T-helper 1 cell treated with Interleukin-12 subunit alpha and Interleukin-12 subunit beta and Interleukin-4 antibody, amounts not matched to agents 30 μg/mL and 1 μg/mL, for 36 hours (primary cell): ENCODE results near the gene CHMP4A.

Experiments
- H3K27ac Mint-ChIP-seq: one replicate; pipeline ENCODE4 v1.8.0; 2021; ENCODE audit warnings: mild to moderate bottlenecking, mixed read lengths
- H3K27me3 Mint-ChIP-seq: one replicate; pipeline ENCODE4 v1.8.0; 2021; ENCODE audit warnings: low read depth, mixed read lengths
- H3K36me3 Mint-ChIP-seq: one replicate; pipeline ENCODE4 v1.8.0; 2021; ENCODE audit warnings: low read depth, mixed read lengths
- H3K4me1 Mint-ChIP-seq: one replicate; pipeline ENCODE4 v1.8.0; 2021; ENCODE audit warnings: low read depth, mixed read lengths
- H3K4me3 Mint-ChIP-seq: one replicate; pipeline ENCODE4 v1.8.0; 2021; ENCODE audit warnings: mild to moderate bottlenecking, moderate library complexity, mixed read lengths
- H3K9me3 Mint-ChIP-seq: one replicate; pipeline ENCODE4 v1.8.0; 2021; ENCODE audit warnings: mixed read lengths

CHMP4A gene, protein sequence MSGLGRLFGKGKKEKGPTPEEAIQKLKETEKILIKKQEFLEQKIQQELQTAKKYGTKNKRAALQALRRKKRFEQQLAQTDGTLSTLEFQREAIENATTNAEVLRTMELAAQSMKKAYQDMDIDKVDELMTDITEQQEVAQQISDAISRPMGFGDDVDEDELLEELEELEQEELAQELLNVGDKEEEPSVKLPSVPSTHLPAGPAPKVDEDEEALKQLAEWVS

DNA sequence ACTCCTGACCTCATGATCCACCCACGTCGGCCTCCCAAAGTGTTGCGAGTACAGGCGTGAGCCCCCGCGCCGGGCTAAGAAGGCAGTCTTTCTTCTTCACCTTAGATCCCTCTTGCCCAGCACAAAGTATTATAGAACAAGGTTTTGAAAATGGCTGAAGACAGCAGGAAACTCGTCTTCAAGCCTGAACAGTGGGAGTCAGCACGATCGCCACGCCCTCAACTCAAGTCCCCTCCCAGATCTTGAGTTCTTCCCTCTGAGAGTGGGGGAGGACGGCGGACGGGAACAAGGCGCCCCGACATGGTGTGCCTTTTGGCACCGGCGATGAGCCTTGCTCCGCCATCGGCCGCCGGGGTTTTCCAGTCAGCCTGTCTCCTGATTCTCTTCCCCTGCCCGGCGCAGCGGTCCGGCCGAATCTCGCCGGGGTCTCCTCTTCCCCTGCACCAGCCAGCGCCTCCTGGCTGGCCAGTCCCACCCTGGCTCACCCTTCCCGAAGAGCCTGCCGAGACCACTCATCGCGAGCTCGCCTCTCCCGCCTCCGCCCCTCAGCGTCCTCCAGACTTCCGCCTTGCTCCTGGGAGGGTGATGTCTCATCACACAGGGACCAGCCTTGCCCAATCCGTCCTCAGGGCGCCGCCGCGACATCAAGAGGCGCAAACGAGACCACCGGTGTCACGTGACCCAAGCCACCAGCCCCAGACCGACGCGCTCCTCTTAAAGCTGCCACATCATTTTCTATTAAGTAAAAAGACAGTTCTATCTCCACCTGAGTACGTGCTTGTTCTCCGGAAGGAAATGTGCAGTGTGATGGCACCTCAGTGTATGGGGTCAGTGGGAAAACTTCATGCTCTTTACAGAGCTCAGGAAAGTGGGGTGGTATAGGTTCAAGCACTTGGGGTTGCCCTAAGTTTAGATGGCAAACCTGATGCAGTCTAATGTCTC, at the start of gene CHMP4A:
CHMP4A (minus strand) TSS at position 565 of the 942 bp plus-strand sequence; CDS start at position 516, 49 bp downstream.
- peaks cover 42% of the 10 kb centered on the region for H3K4me1 Mint-ChIP-seq
- peak within 1 kb of the TSS; percentile 96 for H3K4me3 Mint-ChIP-seq
- no peaks in the 10 kb centered on the region for H3K27me3 Mint-ChIP-seq
- no peaks in the 10 kb centered on the region for H3K9me3 Mint-ChIP-seq
- peaks cover 37% of the 10 kb centered on the region for H3K36me3 Mint-ChIP-seq
- peak within 1 kb of the TSS; percentile 99 for H3K27ac Mint-ChIP-seq

DNA sequence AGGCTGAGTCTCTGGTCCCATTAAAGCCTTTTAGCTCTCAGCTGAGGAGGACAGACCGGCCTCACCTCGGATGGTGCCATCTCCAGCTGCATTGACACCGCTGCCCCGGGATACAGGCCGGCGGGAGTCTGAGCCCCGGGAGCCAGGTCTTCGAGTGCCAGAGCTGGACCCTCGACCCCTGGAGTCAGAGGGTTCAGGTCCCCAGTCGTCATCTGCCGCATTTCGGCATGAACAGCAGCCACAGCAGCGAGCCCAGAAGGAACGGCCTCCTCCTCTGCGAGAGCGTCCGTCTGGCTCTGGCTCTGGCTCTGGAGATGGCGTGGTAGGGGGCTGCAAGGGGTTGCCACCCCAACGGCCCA, 48.7 kb upstream of the CHMP4A start:
- Mint-ChIP-seq H3K27ac (no peak overlapping the region), H3K27me3 (no peaks in the 10 kb centered on the region), H3K4me3 (no peak overlapping the region), H3K36me3 (peaks cover 13% of the 10 kb centered on the region), H3K9me3 (no peaks in the 10 kb centered on the region), H3K4me1 (no peaks in the 10 kb centered on the region)

DNA sequence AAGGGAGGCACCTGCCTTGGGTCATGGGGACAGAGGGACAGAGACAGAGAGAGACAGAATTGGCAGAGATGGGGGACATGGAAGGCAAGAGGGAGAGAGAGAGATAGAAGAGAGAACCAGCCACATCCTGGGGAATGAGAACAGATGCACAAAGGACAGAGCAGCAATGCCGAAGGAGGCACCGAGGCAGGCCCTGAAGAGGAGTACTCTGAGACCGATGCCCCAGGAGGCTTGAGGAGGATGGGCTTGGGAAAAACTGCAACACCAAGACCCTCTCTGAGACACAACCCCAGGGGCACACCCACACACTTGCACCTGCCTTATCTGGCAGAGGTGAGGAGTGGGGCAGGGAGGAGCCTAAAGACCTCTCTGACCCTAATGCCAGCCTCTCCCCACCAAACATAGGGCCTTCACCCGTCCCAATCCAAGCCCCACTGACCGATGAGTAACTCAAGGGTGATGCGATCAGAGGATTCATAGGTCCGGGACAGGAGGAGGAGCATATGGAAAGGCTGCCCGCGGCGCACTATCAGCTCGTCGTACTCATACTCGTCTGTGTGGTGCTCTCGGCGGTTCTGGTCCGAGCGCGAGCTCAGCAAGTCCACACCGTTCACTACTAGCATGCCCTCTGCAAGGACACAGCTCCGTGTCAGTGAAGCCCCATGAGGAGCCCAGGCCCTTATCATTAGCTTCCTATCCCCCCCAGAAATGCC, 48.1 kb upstream of the CHMP4A start:
- H3K27me3 Mint-ChIP-seq: no peaks in the 10 kb centered on the region
- H3K27ac Mint-ChIP-seq: no peak overlapping the region
- no peak overlapping the region for H3K4me3 Mint-ChIP-seq
- H3K9me3 Mint-ChIP-seq: no peaks in the 10 kb centered on the region
- no peaks in the 10 kb centered on the region for H3K4me1 Mint-ChIP-seq
- H3K36me3 Mint-ChIP-seq: peaks cover 7% of the 10 kb centered on the region

DNA sequence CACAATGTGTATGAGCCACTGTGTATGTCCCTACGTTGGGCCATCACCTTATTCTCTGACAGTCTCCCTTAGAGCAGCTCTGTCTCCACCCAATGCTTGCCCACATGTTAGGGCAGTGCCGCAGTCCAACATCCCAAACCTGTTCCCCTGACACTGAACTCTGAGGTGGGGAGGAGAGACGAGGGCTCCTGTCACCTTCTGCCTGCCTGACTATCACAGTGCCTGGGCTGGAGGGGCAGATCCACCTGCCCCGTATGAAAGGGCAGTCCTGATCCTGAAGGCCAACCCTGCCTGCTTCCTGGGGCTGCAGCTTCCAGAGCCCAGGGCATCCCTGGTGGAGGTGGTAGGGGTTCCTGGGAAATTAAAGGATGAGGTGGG, 47.5 kb upstream of the CHMP4A start:
- H3K4me1 Mint-ChIP-seq: no peaks in the 10 kb centered on the region
- H3K36me3 Mint-ChIP-seq: peaks cover 3% of the 10 kb centered on the region
- H3K27ac Mint-ChIP-seq: no peak overlapping the region
- H3K27me3 Mint-ChIP-seq: no peaks in the 10 kb centered on the region
- H3K4me3 Mint-ChIP-seq: no peak overlapping the region
- H3K9me3 Mint-ChIP-seq: no peaks in the 10 kb centered on the region

GRCh38 chr14:24260026-24260779, 46.9 kb upstream of the CHMP4A start:
- H3K4me3 Mint-ChIP-seq: no peak overlapping the region
- H3K4me1 Mint-ChIP-seq: no peaks in the 10 kb centered on the region
- H3K36me3 Mint-ChIP-seq: peaks cover 5% of the 10 kb centered on the region
- no peaks in the 10 kb centered on the region for H3K27me3 Mint-ChIP-seq
- H3K9me3 Mint-ChIP-seq: no peaks in the 10 kb centered on the region
- H3K27ac Mint-ChIP-seq: no peak overlapping the region

GRCh38 chr14:24259282-24260025, 46.2 kb upstream of the CHMP4A start:
- Mint-ChIP-seq H3K27me3 (no peaks in the 10 kb centered on the region), H3K27ac (no peak overlapping the region), H3K4me1 (no peaks in the 10 kb centered on the region), H3K9me3 (no peaks in the 10 kb centered on the region), H3K4me3 (no peak overlapping the region), H3K36me3 (peaks cover 4% of the 10 kb centered on the region)

DNA sequence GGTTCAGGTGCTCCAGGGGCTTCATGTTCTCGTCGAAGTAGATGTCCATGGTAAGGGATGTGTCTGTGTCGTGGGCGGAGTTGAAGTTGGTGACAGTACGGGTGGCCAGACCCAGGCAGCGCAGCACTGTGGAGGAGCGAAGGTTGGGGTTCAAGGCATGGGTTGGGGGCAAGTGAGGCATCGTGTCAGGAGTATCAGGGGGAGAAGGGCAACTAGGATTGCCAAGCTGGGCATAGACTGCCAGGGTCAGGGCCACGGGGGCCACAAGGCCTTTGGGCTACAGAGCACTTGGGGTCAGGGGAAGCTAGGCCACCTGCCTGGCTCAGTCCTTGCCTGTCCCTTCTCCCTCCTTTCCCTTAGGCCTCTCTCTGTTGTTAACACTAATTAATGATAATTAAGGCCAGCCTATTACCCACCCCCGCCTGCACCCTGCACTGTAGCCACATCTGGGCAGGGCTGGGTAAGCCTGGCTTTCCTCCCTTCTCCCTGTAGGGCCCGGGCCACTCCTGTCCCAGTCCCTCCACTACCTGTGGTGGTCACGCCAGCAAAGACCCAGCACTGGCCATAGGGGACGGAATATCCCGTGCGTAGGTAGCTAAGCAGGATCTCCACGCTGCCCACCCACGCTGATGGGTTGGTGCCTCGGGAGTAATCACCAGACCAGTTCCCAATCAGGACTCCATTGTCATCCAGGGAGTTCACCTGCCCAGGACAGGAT, 45.4 kb upstream of the CHMP4A start:
- Mint-ChIP-seq H3K27ac (no peak overlapping the region), H3K4me3 (no peak overlapping the region), H3K36me3 (peaks cover 7% of the 10 kb centered on the region), H3K4me1 (no peaks in the 10 kb centered on the region), H3K9me3 (no peaks in the 10 kb centered on the region), H3K27me3 (no peaks in the 10 kb centered on the region)

- no peak overlapping the region for H3K4me3 Mint-ChIP-seq
- H3K27me3 Mint-ChIP-seq: no peaks in the 10 kb centered on the region
- no peaks in the 10 kb centered on the region for H3K4me1 Mint-ChIP-seq
- no peak overlapping the region for H3K27ac Mint-ChIP-seq
- no peaks in the 10 kb centered on the region for H3K9me3 Mint-ChIP-seq
- H3K36me3 Mint-ChIP-seq: peaks cover 8% of the 10 kb centered on the region
Observed at GRCh38 chr14:24258119-24258518, 44.8 kb upstream of the CHMP4A start.

- H3K27ac Mint-ChIP-seq: peak overlapping the region; percentile 31
- H3K27me3 Mint-ChIP-seq: no peaks in the 10 kb centered on the region
- peaks cover 8% of the 10 kb centered on the region for H3K36me3 Mint-ChIP-seq
- H3K4me3 Mint-ChIP-seq: no peak overlapping the region
- no peaks in the 10 kb centered on the region for H3K4me1 Mint-ChIP-seq
- H3K9me3 Mint-ChIP-seq: no peaks in the 10 kb centered on the region
Observed at GRCh38 chr14:24256960-24257359, 43.7 kb upstream of the CHMP4A start.

GRCh38 chr14:24255931-24256711, 42.8 kb upstream of the CHMP4A start:
- Mint-ChIP-seq H3K9me3 (no peaks in the 10 kb centered on the region), H3K4me3 (no peak overlapping the region), H3K4me1 (peaks cover 6% of the 10 kb centered on the region), H3K36me3 (peaks cover 8% of the 10 kb centered on the region), H3K27me3 (no peaks in the 10 kb centered on the region), H3K27ac (no peak overlapping the region)

DNA sequence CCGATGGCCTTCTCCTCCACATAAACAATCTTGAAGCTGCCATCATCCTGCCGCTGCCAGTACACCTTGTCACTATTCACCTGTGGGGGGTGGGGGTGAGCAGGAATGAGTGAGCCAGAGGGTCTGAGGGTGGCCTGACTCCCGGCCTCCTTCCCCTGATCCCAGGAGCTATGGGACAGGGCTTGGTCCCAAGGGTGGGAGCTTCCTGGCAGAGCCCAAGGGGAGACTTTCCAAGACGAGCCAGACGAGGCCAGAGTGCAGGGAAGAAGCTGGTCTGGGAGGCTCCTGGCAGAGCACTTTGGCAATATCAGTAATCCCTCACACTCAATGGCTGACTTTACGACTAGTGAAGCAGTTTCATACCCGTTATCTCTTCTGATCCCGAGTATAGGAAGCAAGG, 42.1 kb upstream of the CHMP4A start:
- no peaks in the 10 kb centered on the region for H3K9me3 Mint-ChIP-seq
- no peaks in the 10 kb centered on the region for H3K27me3 Mint-ChIP-seq
- peaks cover 13% of the 10 kb centered on the region for H3K4me1 Mint-ChIP-seq
- no peak overlapping the region for H3K27ac Mint-ChIP-seq
- H3K36me3 Mint-ChIP-seq: peaks cover 8% of the 10 kb centered on the region
- H3K4me3 Mint-ChIP-seq: no peak overlapping the region

DNA sequence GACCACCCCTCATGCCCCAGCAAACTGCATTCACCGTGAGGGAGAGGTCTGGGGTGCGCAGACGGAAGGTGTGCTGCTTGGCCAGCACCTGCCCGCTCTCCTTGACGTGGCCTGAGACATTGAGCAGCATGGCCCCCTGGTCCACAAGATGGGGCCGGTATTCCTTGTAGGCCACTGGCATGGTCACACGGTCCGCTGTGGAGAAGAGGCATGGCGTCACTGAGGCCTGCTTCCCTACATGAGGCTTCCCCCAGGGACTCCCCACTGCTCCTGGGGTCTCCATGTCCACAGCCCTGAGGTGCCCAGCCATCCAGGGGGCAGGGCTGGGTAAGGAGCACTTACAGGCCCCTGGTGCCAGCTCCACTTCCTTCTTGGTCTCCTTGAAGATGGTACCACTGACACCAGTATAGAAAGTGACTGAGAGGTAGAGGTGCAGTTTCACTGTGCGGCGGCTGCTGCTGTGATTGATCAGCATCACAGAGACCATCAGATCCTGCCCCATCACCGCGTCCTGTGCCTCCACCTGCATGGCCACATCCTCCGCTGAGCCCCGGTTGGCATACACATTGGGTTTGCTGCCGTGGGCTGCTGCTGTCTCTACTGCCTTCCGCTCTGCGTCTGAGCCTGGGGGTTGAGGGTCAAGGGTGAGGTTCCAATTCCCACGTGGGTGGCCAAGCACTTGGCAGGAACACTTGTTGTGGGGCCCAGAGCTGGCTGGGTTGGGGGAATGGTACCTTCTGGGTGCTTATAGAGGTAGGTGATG, 41.5 kb upstream of the CHMP4A start:
- H3K36me3 Mint-ChIP-seq: peaks cover 12% of the 10 kb centered on the region
- no peak overlapping the region for H3K4me3 Mint-ChIP-seq
- no peak overlapping the region for H3K27ac Mint-ChIP-seq
- no peaks in the 10 kb centered on the region for H3K27me3 Mint-ChIP-seq
- no peaks in the 10 kb centered on the region for H3K9me3 Mint-ChIP-seq
- peaks cover 19% of the 10 kb centered on the region for H3K4me1 Mint-ChIP-seq
